Fibroblast of villous mesenchyme (primary cell): ENCODE data around the gene MMP10. TPM values are rescaled to one million over a fixed set of nuclear protein-coding genes. Genes with fewer than 3 reads are reported as not detected.
"Not testable (repeated sequence)": the region's sequence is repeated elsewhere in the genome, so short reads cannot be mapped to it uniquely, and the experiment has no call there.

Experiments
- DNase-seq: peaks from one replicate; pipeline ENCODE4 v3.0.0-alpha.2; 2010; ENCODE audit warnings: low read depth
- H3K4me3 ChIP-seq: 2 replicates; pipeline ENCODE4 v1.5.1; 2011; ENCODE audit warnings: low read depth, mild to moderate bottlenecking, low read length
- CTCF ChIP-seq: IDR thresholded peaks from 2 replicates; pipeline ENCODE4 v1.5.1; 2012; ENCODE audit warnings: low read depth, mild to moderate bottlenecking, low read length; ENCODE audit not compliant: insufficient read depth
- total RNA-seq: library from RNA; depleted of rRNA; stranded (reverse); fragments of >200 nt; gene quantifications from 2 replicates; pipeline ENCODE4 v1.2.3, GENCODE V29; 2012

MMP10 gene
- total RNA-seq, 1 donor = 0.86 TPM

DNA sequence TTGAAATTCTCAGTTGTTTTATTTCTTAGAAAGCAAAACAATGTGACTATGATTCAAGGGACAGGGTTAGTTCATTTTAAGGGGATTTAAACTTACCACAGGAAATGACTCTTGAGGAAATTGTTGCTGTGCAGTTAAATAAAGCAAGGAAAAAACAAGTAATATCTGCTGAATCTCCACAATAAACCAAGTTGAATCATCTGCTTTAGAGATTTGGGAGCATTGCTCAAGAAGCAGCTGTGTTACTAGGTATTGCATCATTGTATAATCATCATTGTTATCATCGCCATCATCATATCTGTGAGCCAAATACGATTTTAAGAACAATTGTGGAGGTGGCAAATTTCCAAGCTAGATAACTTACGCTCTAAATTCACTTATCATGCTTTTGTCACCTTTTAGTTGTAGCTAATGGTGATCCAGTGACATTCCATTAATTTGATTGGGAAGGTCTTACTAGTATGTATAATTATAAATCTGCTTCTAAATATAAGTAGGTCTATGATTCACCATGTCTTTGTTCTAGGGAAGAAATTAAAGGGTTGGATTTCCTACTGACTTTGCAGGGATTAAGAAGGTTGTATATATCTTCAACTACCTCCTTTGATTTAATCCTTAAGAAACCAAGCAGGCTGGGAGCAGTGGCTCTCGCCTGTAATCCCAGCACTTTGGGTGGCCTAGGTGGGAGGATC lies 19.9 kb downstream of the MMP10 start:
- no peak for TF ChIP-seq CTCF
- peak; percentile 97 for DNase-seq
- no peak overlapping the region for H3K4me3 ChIP-seq

DNA sequence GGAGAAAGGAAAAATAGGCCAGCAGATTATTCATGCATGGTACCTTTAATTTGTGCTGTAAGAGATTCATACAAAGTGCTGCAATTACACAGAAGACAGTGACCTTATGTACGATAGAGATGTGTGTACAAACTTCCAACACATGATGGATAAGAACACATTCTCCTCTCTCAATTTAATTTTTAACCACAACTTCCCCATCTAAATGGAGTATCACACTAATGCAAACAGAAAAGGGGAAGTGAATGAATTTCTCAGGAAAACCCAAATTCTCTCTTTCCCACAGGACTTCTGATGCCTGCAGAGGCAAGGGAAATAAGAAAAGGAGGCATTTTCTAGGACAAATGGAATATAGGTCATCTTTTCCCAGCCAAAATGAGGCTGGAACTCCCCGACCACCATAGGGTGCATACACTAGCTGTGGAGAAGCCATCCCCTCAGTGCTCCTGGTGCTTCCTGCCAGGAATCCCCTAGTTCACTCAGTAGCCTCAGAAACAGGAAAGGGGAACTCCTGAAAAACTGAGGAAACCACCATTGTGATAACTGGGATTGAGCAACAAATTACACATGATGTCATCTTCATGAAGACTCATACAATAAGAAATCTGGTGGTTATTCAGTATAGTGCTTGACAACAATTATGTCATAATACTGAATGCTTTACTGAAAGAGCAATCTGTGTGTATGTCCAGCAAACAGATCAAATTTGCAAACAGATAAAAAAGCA lies 22.4 kb downstream of the MMP10 start:
- DNase-seq = peak; percentile 64
- H3K4me3 ChIP-seq = no peak overlapping the region
- TF ChIP-seq CTCF = no peak

GRCh38 chr11:102753267-102753666 lies 27.2 kb downstream of the MMP10 start:
- no peak for TF ChIP-seq CTCF
- DNase-seq = no peak
- no peak overlapping the region for H3K4me3 ChIP-seq

- DNase-seq = no peak
- no peak overlapping the region for H3K4me3 ChIP-seq
- no peak for TF ChIP-seq CTCF
Observed at GRCh38 chr11:102751673-102752072, 28.8 kb downstream of the MMP10 start.

DNA sequence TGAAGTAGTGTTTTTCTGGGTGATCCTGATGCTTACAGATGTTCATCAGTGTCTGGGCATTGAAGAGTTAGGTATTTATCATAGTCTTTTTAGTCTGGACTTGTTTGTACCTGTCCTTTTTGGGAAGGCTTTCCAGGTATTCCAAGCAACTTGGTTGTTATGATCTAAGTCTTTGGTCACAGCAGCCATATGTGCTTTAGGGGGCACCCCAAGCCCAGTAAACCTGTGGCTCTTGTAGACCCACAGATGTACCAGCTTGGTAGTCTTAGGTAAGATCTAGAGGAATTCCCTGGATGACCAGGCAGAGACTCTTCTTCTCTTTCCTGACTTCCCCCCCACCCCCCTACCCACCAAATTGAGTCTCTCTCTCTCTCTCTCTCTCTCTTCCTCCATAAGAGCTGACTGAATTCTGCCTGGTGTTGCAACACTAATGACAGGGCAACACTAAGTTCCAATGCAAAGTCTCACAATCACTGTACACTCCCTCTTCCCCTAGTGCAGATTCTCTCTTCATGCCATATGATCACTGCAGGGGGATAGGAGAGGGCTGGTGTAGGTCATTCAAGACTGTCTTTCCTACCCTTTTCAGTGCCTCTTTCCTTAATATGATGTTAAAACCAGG lies 31.2 kb downstream of the MMP10 start:
- DNase-seq = no peak
- no peak overlapping the region for H3K4me3 ChIP-seq
- TF ChIP-seq CTCF = no peak

DNA sequence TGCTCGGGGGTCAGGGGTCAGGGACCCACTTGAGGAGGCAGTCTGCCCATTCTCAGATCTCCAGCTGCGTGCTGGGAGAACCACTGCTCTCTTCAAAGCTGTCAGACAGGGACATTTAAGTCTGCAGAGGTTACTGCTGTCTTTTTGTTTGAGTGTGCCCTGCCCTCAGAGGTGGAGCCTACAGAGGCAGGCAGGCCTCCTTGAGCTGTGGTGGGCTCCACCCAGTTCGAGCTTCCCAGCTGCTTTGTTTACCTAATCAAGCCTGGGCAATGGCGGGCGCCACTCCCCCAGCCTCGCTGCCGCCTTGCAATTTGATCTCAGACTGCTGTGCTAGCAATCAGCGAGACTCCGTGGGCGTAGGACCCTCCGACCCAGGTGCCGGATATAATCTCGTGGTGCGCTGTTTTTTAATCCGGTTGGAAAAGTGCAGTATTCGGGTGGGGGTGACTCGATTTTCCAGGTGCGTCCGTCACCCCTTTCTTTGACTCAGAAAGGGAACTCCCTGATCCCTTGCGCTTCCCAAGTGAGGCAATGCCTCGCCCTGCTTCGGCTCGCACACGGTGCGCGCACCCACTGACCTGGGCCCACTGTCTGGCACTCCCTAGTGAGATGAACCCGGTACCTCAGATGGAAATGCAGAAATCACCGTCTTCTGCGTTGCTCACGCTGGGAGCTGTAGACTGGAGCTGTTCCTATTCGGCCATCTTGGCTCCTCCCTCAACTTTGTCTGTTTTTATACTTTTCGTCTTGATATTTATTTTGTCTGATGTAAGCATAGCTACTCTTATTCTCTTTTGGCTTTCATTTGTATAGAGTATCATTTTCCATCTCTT lies 33.5 kb downstream of the MMP10 start:
- not testable (repeated sequence) for DNase-seq
- peak overlapping the region; percentile 37 for H3K4me3 ChIP-seq

GRCh38 chr11:102734650-102735049 lies 45.8 kb downstream of the MMP10 start:
- no peak for DNase-seq
- no peak for TF ChIP-seq CTCF
- no peak overlapping the region for H3K4me3 ChIP-seq
